HG03469 (cell line): ENCODE results near the gene ELMOD3.

Experiments used
- ATAC-seq: cut with Tn5 transposase; IDR thresholded peaks from one replicate; pipeline ENCODE4 v1.9.1; 2021; ENCODE audit warnings: mild to moderate bottlenecking, moderate library complexity, moderate number of reproducible peaks; ENCODE audit not compliant: unreplicated experiment

The ELMOD3 gene

DNA sequence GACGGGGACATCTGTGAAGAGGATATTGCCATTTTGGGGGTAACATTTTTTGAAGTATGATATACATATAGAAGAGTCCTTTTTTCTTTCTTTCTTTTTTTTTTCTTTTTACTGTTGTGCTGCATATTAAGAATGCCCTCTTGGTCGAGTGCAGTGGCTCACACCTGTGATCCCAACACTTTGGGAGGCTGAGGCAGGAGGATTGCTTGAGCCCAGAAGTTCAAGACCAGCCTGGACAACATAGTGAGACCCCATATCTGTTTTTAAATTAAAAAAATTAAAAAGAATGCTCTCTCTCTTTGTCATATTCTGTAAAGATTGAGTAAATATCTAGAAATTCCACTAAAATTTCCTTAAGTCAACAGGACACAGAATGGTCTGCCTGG lies 67.5 kb downstream of the ELMOD3 start:
- no peak for ATAC-seq

DNA sequence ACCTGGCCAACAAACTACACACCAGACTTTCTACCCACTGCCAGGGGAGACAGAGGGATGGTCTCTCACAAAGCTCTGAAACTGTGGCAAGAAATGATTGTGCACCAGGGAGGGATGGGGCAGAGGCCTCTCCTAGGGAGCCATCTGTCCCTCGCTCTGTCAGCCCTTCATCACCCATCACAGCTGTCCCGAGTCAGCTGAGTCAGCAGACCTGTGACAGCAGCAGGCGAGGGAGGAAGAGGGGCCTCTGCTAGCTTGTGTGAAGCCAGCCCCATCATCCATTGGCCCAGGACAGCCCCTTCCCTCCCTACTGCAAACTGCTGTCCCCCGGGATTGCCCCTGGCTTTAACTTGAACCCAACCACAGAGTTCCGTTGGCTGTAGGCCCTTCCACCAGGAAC lies 69.0 kb downstream of the ELMOD3 start:
- ATAC-seq: no peak

DNA sequence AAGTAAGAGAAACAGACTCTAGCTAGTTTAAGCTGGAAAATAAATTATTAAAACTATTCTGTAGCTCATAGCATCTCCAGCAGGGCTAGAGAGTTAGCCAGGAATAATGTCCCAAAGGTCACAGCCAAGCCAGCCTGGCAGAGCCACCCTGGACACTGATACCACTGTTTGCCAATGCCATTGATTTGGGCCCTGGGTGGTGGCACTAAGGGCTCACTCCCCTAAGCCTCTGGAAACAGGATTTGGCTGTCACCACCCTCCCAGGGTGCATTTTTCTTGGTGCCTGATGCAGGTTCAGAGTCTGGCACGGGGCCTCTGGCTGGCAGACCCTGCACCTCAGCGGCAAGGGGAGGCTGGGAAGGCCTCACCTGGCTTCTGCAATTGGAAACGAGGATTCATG lies 71.0 kb downstream of the ELMOD3 start:
- ATAC-seq: no peak

DNA sequence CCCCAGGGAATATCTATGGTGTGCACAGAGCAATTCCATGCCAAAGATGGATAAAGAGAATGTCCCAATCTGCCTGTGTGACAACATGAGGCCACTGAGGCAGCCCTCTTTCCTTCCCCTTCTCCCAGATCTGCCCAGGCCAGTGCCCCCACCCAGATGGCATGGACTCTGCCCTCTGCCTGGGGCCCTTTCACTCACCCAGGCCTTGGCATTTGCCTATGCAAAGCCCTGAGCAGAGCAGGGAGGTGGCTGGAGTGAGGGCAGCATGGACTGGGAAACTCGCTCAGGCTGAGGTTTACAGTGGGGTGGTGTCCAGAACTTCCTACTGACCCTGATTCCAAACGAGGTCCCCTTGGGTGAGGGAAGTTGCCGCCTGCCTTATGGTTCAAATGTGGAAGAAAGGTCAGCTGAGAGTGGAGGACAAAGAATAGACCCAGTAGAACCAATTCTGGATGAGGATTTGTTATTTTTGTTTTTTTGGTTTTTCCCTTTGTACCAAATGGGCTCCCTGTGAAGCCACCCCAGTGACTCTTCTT lies 72.8 kb downstream of the ELMOD3 start:
- ATAC-seq: no peak

DNA sequence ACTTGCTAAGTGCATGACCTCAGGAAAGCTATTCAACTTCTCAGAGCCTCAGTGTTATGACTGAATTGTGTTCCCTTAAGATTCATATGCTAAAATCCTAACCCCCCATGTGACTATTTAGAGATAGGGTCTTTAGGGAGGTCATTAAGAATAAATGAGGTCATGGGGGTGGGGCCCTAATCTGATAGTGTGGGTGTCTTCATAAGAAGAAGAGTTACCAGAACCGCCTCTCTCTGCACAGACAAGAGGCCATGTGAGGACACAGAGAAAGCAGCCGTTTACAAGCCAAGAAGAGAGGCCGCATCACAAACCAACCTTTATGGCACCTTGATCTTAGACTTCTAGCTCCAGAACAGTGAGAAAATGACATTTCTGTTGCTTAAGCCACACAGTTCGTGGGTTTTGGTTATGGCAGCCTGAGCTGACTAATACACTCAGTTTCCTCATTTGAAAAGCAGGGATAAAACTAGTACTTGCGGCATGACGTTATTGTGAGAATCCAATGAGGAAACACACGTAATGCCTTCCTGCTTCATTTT lies 73.8 kb downstream of the ELMOD3 start:
- ATAC-seq: no peak

DNA sequence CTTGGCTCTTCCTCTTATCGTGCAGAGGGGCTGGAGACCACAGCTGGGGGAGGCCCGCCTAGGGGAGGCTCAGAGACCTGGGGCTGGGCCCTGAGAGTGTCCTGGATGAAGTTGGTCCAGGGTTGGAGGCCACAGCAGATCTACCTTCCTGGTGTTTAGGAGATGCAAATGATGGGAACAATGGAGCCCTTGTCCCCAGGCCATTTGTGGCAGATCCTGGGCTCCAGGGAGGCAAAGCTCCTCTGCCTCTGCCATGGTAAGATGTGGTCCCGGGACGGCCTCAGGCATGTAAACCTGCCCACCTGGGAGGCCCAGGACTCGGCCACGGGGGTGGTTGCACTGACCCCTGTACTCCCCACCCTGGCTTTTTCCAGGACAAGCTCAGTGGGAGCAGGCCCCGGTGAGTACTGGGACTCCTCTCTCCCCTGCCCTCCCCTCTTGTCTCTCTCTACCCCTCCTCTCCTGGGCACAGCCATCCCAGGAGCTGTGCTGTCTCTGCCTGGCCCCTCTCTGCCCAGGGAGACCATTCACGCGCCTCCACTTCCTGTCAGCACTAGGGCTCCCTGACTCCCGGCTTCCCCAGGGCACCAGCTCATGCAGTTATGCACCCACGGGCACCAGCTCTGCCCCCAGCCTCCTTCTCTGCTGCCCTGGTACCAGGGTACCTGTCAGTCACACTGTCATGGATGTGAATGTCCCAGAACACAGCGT lies 74.8 kb downstream of the ELMOD3 start:
- ATAC-seq: no peak

DNA sequence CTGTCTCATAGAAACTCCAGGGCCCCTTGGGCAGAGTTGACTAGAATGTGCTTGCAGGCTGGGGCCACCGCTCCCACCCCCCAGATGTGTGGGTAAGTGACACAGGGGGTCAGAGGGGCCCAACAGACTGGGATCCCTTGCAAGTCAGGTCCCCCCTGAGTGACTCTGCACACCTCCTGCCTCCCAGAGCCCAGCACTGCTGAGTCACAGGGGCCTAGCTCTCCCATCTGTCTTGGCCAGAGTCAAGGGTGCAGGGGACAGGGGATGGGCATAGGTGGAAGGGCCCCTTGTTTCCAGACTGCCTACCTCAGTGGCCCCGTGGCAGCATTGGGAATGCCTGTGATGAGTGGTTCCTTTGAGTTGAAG lies 75.3 kb downstream of the ELMOD3 start:
- no peak for ATAC-seq

DNA sequence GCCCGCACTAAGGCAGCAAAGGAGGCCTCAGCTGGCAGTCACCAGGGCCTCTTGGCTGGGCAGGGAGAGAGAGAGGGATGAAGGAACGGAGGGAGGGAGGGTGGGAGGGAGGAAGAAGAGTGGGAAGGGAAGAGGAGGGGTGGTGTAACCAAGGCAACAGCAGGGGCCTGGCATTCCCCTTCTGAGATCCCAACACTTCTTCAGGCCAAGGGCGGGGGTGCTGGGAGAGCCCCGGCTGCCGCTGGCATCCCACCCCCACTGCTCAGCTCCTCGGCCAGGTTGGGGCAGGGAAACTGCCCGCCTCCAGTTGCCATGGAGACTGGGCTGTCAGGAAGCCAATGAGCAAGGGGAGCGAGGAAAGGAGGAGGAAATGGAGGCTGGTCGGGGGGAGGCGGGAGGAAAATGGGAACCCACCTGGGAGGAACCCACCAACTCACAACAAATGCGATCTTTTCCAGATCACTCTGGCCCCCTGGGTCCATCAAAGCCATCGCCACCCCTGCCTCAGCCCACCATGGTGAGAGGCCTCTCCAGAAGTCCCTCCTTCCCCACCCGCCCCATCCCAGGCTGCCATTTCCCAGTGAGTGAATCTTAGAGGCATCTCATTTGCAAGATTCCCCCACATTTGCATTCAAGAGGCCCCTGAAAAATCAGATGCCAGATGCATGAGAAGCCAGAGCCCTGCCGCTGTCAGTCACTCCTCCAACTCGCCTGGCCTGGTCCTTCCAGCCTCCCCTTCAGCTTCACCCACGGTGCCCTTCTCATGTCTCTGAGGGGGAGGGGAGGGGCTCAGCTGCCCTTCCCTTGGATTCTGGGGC lies 76.4 kb downstream of the ELMOD3 start:
- no peak for ATAC-seq

DNA sequence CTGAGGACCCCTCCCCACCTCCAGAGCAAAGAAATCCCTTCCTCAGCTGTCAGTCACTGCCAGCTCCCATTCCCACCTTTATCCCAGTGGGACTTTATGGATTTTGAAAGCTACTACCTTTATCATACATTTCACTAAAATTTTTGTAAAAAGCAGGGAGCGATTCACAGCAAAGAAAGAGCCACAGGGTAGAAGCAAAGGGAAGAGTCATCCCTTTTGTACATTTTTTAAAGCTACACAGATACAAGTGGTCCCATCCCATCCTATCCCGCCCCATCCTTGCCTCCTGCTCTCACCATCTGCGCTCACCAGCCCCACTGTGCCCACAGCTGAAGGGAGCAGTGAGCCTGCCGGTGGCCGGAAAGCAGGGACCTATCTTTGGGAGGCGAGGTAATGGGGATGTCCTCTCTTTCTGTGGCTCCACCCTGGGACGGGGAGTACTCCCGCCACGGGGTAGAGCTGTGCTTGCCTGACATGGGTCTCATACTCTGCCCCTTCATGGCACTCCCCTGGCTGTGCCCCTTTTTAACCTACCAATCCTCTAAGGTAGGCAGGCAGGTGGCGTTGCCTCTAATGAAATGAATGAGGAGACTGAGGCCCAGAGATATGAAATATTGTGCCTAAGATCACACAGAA lies 77.1 kb downstream of the ELMOD3 start:
- no peak for ATAC-seq

DNA sequence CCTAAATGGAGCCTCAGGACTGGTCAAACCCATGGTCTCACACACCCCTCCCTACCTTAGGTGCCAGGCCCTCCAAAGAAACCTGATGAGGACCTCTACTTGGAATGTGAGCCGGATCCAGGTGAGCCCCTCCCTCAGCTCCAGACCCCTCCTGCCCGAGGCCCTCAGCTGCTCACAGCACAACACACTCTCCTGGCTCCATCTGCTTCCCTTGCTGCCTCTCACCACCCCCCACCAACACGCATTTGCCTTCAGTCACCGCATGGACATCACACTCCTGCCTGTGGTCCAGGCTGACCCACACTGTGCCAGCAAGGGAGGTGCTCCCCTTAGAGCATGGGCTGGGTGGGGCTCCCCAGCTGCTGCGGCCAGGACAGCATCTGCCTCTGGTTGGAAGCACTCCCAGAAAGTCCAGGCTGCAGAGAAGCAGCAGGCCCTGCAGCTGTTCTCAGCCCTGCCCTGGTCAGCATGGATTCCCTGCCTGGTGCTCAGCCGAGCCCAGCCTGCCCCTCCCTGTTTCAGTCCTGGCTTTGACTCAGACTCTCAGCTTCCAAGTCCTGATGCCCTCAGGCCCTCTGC lies 79.0 kb downstream of the ELMOD3 start:
- no peak for ATAC-seq

DNA sequence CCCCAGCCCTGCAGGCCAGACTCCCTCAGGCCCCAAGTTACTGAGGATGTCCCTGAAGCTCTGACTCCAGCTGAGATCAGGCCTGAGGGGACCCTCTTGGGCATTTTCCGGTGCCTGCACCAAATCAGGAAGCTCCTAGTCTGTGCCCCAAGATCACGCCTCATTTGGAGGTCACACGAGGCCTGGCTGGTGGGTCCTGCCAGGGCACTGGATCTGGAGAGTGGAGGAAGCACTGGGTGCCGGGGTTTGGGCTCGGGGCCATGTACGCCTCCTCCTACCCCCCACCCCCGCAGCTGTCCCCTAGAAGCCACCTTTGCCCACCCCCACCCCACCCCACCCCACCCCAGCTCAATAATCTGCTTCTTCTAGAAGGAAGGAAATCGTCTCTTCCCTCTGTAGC lies 80.1 kb downstream of the ELMOD3 start:
- no peak for ATAC-seq

DNA sequence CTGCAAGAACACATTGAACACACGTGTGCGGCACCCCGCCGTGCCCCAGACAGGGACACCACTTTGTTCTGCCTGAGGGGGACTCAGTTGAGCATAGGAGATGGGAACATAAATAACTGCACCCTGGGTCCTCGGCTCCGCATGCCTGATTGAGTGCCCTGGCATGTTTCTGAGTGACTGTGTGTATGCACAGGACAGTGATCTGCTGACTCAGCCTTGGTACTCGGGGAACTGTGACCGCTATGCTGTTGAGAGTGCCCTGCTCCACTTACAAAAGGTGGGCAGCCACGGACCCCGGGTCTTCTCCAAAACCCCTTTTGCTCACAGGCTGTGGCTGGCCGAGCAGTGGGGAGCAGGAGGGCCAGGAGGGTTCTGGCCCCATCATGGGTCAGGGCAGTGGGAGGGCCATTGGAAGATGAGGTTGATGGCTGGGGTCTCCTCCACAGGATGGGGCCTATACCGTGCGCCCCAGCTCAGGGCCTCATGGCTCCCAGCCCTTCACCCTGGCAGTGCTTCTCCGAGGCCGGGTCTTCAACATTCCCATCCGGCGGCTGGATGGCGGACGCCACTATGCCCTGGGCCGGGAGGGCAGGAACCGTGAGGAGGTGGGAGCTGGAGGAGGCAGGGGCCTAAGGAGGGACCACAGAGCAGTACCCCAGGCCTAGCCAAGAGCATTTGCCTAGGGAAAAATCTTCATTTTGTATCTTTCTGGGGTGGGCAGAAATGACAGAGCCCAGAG lies 80.8 kb downstream of the ELMOD3 start:
- no peak for ATAC-seq

DNA sequence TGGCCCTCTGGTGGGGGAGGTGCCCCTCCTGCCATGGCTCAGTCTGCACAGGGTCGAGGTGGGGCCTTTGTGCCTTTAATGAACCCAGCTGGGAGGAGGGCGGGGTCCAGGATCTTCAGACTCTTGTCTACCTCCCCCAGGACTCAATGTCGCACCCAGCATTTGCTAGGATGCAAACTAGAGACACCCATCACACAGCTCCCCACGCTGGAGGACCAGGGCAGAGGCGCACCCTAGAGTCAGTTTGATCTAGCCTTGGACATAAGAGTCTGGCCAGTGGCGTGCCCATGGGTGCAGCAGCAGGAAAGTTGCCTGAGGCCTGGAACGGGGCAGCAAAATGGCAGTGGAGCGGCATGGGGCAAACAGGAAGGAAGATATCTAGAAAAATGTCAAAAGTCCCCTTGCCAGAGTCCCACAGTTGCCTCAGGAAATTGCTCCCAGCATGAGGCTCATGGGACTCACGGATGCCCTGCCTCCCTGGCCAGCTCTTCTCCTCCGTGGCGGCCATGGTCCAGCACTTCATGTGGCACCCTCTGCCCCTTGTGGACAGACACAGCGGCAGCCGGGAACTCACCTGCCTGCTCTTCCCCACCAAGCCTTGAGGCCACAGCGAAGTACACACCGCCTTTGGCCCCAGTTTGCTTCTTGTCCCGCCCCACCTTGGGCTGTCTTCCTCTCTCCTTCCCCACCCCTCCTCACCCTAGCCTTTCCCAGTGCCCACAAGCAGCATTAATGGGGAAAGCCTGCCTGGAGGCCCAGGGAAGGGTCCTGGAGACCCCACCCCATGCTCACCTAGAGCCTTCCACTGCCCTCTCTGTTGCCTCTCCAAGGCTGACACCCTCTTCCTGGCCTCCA lies 81.6 kb downstream of the ELMOD3 start:
- no peak for ATAC-seq

DNA sequence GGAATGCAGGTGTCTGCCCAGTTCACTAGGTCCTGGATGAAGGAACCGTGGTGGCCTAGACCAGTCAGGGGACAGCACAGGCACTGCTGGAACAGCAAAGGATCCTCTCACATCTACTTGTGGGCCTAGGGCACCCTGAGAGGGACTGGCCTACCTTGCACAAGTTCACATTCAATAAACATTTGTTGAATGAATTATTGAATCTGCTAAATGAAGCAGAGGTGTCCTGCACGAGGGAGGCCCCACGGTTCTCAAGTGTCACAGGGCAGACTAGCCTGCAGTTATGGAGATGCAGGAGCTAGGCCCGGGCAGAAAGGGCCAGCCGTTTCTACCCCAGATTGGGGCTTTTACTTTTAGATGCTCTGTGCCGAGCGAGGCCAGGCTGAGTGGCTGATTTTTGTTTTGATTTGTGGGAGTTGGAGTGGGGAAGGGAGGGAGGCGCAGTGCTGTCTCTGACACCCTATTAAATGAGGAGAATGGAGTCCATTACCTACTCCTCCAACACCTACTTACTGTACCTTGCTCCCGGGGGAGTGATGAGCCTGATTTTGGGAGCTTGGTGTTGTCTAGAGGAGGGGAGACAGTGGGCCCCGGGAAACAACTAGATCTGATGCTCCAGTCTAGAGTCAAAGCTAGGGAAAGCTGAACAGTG lies 82.4 kb downstream of the ELMOD3 start:
- no peak for ATAC-seq

DNA sequence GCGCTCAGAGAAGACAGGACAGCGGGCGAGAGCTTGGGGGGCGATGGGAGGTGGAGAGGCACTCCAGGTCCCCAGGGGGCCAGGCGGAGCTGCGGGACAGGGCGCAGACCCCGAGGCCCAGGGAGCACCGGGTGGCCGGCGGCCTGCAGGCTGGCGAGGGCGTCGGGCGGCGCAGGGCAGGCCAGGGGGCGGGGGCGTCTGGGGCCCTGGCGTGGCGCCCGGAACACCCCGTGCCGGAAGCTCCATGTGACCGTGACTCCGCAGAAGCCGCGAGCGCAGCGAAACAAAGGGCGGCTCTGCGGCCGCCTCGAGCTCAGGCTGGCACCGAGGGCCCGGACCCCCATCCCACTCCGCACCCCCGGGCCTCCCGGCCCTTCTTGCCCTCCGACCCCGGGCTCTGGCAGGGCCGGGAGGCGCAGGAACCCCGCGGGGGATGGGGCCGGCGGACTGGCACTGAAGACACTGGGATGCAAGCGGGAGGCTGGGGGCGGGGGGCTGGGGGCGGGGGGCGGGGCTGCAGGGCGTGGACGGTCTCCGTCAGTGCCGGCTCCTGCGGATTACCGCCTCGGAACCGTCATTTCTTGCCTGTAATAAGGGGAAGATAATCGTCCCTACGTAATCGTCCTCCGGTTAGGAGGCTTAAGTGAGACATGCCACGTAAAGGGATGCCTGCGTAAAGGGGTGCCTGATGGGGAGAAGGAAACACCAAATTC lies 83.1 kb downstream of the ELMOD3 start:
- ATAC-seq: peak; percentile 66

DNA sequence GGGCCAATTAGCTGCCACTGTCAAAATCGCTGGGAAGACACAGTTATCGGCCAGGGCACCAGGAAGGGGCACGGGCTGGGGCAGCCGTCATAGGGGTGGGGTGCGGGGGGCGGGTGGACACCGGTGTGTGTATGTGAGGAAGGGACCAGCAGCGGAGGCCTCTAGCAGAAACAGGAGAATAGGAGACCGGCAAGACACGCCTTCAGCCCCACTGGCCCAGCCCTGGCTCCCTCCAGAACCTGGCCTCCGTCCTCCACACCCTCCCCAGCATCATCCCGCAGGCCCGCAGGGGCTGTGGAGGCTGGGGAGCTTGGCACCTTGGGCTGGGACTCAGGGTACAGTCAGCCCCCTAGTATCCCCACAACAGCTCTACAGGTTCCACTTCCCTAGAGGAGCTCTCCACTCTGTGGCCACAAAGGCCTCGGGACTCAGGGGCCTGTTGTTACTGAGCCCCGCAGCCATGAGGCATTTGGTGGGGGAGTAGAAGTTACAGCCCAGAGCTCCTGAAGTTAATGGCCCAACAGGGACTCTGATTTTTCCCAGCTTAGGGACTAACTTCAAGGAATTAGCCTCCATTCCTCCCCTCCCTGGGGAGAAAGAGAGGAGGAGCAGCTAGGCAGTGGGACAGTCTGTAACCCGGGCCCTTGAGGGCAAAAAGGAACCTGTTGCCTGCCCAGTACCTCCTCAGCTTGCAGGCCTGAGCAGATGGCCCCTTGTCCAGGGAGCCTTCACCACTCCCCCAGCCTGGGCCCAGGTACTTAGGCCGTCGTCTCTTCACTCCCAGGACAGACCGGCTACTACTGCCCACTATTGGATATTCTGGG lies 83.8 kb downstream of the ELMOD3 start:
- ATAC-seq: no peak

DNA sequence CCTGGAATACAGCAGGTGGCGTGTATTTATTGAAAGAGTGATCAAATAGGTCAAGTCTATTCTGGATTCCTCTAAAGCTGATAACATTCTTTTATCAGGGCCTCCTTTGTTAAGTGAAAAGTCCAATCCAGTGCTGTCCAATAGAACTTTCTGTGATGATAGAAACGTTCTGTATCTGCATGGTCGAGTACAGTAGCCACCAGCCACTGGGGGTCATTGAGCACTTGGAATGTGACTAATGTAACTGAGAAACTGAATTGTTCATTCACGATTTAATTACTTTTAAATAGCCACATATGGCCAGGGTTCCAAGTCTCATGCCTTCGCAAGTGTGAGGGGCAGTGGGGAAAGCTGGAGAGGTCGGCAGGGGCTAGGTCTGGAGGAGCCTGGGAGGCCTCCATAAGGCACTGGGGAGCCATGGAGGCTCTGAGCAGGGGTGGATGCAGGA lies 84.5 kb downstream of the ELMOD3 start:
- ATAC-seq: no peak
